Fibroblast of peridontal ligament (primary cell): ENCODE measurements around the gene PROP1.
"Not testable (repeated sequence)": the region's sequence is repeated elsewhere in the genome, so short reads cannot be mapped to it uniquely, and the experiment has no call there.

ENCODE experiments used
- DNase-seq: peaks from one replicate; pipeline ENCODE4 v3.0.0-alpha.2; 2010; ENCODE audit errors: extremely low read depth

PROP1 gene

DNA sequence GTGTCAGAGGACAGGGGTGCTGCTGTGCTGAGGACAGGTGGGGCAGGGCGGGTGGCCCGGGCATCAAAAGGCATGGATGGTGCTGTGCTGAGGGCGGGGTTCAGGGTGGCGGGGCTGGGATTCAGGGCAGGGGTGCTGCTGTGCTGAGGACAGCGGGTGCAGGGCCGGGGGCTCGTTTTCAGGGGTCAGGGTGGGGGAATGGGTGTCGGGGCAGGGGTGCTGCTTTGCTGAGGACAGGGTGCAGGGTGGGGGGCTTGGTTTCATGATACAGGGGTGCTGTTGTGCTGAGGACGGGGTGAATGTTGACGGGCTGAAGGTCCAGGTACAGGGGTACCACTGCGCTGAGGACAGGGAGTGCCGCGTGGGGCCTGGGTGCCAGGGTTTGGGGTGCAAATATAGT, 50.9 kb downstream of the PROP1 start:
- not testable (repeated sequence) for DNase-seq

GRCh38 chr5:177943805-177944736, 52.0 kb downstream of the PROP1 start:
- peak; percentile 14 for DNase-seq

DNA sequence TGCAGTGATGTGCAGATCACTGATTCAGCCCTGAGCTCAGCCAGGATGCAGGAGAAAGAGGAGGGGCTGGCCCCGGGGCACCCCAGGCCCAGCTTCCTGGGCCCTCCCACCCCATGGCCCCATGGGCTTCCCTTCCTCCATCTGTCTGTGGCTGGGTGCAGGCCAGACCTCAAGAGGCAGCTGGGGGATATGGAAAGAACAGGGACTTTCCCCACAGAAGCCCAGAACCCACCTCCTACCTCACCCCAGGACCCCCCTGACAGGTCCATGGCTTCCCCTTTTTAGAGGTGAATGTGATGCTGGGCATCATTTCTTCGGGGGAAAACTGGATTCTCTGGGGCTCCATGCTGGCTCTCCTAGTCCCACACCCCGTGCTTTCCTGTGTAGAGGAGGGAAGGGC, 53.1 kb downstream of the PROP1 start:
- DNase-seq: not testable (repeated sequence)
